Epithelial cell of proximal tubule (primary cell): ENCODE data around the gene MCF2L. TPM values are rescaled to one million over a fixed set of nuclear protein-coding genes. Genes with fewer than 3 reads are reported as not detected.

Experiments used
- DNase-seq: peaks from one replicate; pipeline ENCODE4 v3.0.0-alpha.2; 2011; ENCODE audit warnings: low read depth
- H3K4me3 ChIP-seq: 2 replicates; pipeline ENCODE4 v1.5.1; 2011; ENCODE audit warnings: low read depth, mild to moderate bottlenecking, low read length
- CTCF ChIP-seq: conservative IDR thresholded peaks from 2 replicates; pipeline ENCODE4 v1.5.1; 2012; ENCODE audit warnings: low read depth, mild to moderate bottlenecking, low read length
- total RNA-seq: library from RNA; depleted of rRNA; stranded (reverse); fragments of >200 nt; gene quantifications from 2 replicates; pipeline ENCODE4 v1.2.3, GENCODE V29; 2015

The MCF2L gene
- total RNA-seq, 1 donor from 2014 or later, result 10.8 TPM

- no peak overlapping the region for H3K4me3 ChIP-seq
- TF ChIP-seq CTCF, result no peak
- no peak for DNase-seq
These were observed 5.4 kb upstream of the MCF2L start for GRCh38 chr13:112963641-112964040.

GRCh38 chr13:112964971-112965492 lies 4.0 kb upstream of the MCF2L start:
- TF ChIP-seq CTCF, result no peak
- H3K4me3 ChIP-seq, result no peak overlapping the region
- DNase-seq, result no peak

GRCh38 chr13:112965573-112966115 lies 3.4 kb upstream of the MCF2L start:
- no peak for DNase-seq
- TF ChIP-seq CTCF, result no peak
- no peak overlapping the region for H3K4me3 ChIP-seq

GRCh38 chr13:112966776-112967175 lies 2.2 kb upstream of the MCF2L start:
- H3K4me3 ChIP-seq, result no peak overlapping the region
- DNase-seq, result no peak

GRCh38 chr13:112967686-112968379 lies 1.2 kb upstream of the MCF2L start:
- TF ChIP-seq CTCF, result no peak
- DNase-seq, result peak; percentile 9
- H3K4me3 ChIP-seq, result peak overlapping the region; percentile 38

More at GRCh38 chr13:112966776-112967175, 2.2 kb upstream of the MCF2L start:
- TF ChIP-seq CTCF, result no peak

GRCh38 chr13:112968380-112968909 lies 569 bp upstream of the MCF2L start:
- TF ChIP-seq CTCF, result no peak
- no peak for DNase-seq
- H3K4me3 ChIP-seq, result peak overlapping the region; percentile 38
